ENCODE results near the gene ZNF143. TPM values are rescaled to one million over a fixed set of nuclear protein-coding genes. Genes with fewer than 3 reads are reported as not detected.

ZNF143 gene
- total RNA-seq, 1 experiment from 2014 or later, result 29.2 TPM

DNA sequence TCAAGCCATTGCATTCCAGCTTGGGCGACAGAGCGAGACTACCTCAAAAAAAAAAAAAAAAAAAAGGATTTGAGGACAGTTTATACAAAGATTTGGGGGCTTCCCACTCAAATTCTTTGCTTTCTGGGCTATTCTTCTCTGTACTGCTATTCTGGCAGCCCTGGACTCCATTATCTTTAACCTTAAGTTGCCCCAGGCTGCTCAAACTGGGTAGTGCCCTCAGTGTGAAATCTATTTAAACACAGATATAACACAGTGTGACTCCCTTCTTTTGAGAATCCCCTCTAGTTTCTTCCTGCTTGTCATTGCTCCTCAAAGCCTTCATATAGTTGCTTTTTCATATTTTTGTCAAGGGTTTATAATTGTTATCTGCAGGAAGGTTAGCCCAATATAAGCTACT is 63.2 kb downstream of the ZNF143 start:
- no CpG with 5 or more reads among the region's 2 CpGs for WGBS (ENCODE audit: extremely low coverage, insufficient read length, low lambda C conversion rate)
- Histone ChIP-seq H3K9me3 (ENCODE audit: control insufficient read depth, low read depth, low read length) (no peaks in the 10 kb centered on the region), H4K91ac (ENCODE audit: insufficient read length, low read depth, low read length) (no peak overlapping the region), H3K27me3 (ENCODE audit: insufficient read depth, low read length) (no peaks in the 10 kb centered on the region), H2AFZ (ENCODE audit: low read length) (no peak overlapping the region), H4K20me1 (ENCODE audit: control insufficient read depth, insufficient read depth, insufficient read length) (no peaks in the 10 kb centered on the region), H3K4me2 (ENCODE audit: insufficient read depth, insufficient read length, low read length) (no peak overlapping the region), H3K56ac (ENCODE audit: insufficient read length, low read depth, low read length) (no peak overlapping the region), H2AK5ac (ENCODE audit: insufficient read length, low read length) (no peak overlapping the region), H2BK20ac (ENCODE audit: low read depth, low read length, poor library complexity, severe bottlenecking) (no peak overlapping the region), H4K8ac (replicated peaks; ENCODE audit: insufficient read length, low read depth, low read length) (no peak overlapping the region), H3K23me2 (ENCODE audit: insufficient read length, low read depth, low read length, poor library complexity, severe bottlenecking) (no peaks in the 10 kb centered on the region), H3K14ac (ENCODE audit: insufficient read depth, low read length) (no peak overlapping the region), H4K5ac (ENCODE audit: insufficient read length, low read depth, low read length) (no peak overlapping the region), H3K23ac (ENCODE audit: insufficient read length, low read depth, low read length) (no peak overlapping the region), H2BK5ac (ENCODE audit: insufficient read length, low read length) (no peak overlapping the region), H2BK12ac (ENCODE audit: insufficient read length, low read depth, low read length) (no peak overlapping the region), H3K79me1 (ENCODE audit: insufficient read depth, low read depth, low read length, poor library complexity, severe bottlenecking) (no peaks in the 10 kb centered on the region), H2BK120ac (ENCODE audit: low read depth, low read length, poor library complexity, severe bottlenecking) (no peak overlapping the region), H3K4ac (ENCODE audit: low read depth, low read length) (no peak overlapping the region), H3T11ph (ENCODE audit: low read length) (no peak overlapping the region), H3K79me2 (ENCODE audit: insufficient read depth, low read length) (no peaks in the 10 kb centered on the region), H3K18ac (ENCODE audit: insufficient read length, low read depth, low read length) (no peak overlapping the region), H3K4me1 (ENCODE audit: insufficient read depth, low read length) (no peaks in the 10 kb centered on the region), H3K9ac (ENCODE audit: extremely low read depth, insufficient read length, low read length) (no peak overlapping the region), H2BK15ac (ENCODE audit: low read depth, low read length) (no peak overlapping the region), H3K27ac (ENCODE audit: insufficient read length, low read depth, low read length) (no peak overlapping the region)
- Mint-ChIP-seq H3K9me3 (no peaks in the 10 kb centered on the region; a peak in 1 of 5 replicates), H3K27ac (peak overlapping the region in 1 of 3 experiments; percentile 84; a peak in 2 of 7 replicates), H3K27me3 (ENCODE audit: low read depth) (no peaks in the 10 kb centered on the region), H3K36me3 (ENCODE audit: insufficient read depth in 1 of 3, low read depth in 3 of 3) (peaks cover 20 to 46% (median 44%) of the 10 kb centered on the region in 3 experiments; a peak in 6 of 7 replicates), H3K4me3 (no peak overlapping the region), H3K4me1 (peaks cover 12 to 24% of the 10 kb centered on the region in 2 experiments)
- no peak for DNase-seq
- TF ChIP-seq, protein P1, sequence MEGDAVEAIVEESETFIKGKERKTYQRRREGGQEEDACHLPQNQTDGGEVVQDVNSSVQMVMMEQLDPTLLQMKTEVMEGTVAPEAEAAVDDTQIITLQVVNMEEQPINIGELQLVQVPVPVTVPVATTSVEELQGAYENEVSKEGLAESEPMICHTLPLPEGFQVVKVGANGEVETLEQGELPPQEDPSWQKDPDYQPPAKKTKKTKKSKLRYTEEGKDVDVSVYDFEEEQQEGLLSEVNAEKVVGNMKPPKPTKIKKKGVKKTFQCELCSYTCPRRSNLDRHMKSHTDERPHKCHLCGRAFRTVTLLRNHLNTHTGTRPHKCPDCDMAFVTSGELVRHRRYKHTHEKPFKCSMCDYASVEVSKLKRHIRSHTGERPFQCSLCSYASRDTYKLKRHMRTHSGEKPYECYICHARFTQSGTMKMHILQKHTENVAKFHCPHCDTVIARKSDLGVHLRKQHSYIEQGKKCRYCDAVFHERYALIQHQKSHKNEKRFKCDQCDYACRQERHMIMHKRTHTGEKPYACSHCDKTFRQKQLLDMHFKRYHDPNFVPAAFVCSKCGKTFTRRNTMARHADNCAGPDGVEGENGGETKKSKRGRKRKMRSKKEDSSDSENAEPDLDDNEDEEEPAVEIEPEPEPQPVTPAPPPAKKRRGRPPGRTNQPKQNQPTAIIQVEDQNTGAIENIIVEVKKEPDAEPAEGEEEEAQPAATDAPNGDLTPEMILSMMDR (conservative IDR thresholded peaks at IDR 0.05), result no peak

All from H9 (cell line).